ENCODE measurements around the gene PDE6A.

The PDE6A gene

DNA sequence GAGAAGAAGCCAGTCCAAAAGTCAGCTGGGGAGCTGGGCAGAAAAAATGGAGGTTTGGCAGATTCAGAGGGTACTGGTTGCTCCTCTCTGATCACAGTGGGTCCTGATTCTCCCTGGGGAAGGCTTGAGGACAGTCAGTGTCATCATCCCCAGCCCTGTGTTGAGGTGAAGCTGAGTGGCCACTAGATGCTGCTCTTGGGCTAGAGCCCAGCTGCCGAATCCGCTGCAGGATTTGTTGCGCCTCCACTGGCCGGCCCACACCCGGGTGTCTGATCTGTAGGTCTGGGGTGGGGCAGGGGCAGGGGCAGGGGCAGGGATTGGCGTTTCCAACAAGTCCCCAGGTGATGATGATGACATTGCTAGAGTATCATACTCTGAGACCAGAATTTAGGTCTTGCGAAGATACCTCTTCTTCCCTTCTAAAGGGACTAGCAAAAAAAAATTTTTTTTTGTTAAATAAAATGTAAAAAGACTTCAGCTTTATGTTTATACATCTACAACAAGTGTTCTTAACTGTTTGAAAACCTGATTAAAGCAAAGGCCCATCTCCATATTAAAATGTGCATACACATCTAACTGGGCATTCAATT is 106.8 kb downstream of the PDE6A start:
- H3K27ac ChIP-seq (ENCODE audit: low read depth, low read length), result no peak overlapping the region

DNA sequence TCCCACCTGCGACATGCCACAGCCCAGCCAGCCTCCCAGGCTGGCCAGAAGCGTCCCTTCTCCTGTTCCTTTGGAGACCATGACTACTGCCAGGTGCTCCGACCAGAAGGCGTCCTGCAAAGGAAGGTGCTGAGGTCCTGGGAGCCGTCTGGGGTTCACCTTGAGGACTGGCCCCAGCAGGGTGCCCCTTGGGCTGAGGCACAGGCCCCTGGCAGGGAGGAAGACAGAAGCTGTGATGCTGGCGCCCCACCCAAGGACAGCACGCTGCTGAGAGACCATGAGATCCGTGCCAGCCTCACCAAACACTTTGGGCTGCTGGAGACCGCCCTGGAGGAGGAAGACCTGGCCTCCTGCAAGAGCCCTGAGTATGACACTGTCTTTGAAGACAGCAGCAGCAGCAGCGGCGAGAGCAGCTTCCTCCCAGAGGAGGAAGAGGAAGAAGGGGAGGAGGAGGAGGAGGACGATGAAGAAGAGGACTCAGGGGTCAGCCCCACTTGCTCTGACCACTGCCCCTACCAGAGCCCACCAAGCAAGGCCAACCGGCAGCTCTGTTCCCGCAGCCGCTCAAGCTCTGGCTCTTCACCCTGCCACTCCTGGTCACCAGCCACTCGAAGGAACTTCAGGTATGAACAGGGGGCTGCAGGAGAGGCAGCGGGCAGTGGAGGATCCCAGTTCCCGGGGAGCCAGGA is 108.0 kb downstream of the PDE6A start:
- no peak overlapping the region for H3K4me3 ChIP-seq (ENCODE audit: low read depth, low read length)
- H3K27ac ChIP-seq (ENCODE audit: low read depth, low read length), result no peak overlapping the region
- peaks cover 10% of the 10 kb centered on the region for H3K4me1 ChIP-seq (ENCODE audit: control insufficient read depth, insufficient read depth, low read length, unreplicated experiment)
- H3K79me2 ChIP-seq (ENCODE audit: control insufficient read depth, insufficient read depth, low read length, unreplicated experiment), result no peaks in the 10 kb centered on the region
- no peaks in the 10 kb centered on the region for H3K36me3 ChIP-seq (ENCODE audit: insufficient read depth, low read length)
- H2AFZ ChIP-seq (ENCODE audit: low read length, unreplicated experiment), result no peak overlapping the region
- H3K27me3 ChIP-seq (ENCODE audit: insufficient read depth, low read length), result no peaks in the 10 kb centered on the region

More for the DNA sequence above, 106.8 kb downstream of the PDE6A start:
- Histone ChIP-seq H2AFZ (ENCODE audit: low read length, unreplicated experiment) (no peak overlapping the region), H3K4me3 (ENCODE audit: low read depth, low read length) (no peak overlapping the region), H3K4me1 (ENCODE audit: control insufficient read depth, insufficient read depth, low read length, unreplicated experiment) (peaks cover 10% of the 10 kb centered on the region), H3K27me3 (ENCODE audit: insufficient read depth, low read length) (no peaks in the 10 kb centered on the region), H3K36me3 (ENCODE audit: insufficient read depth, low read length) (no peaks in the 10 kb centered on the region), H3K79me2 (ENCODE audit: control insufficient read depth, insufficient read depth, low read length, unreplicated experiment) (no peaks in the 10 kb centered on the region)

DNA sequence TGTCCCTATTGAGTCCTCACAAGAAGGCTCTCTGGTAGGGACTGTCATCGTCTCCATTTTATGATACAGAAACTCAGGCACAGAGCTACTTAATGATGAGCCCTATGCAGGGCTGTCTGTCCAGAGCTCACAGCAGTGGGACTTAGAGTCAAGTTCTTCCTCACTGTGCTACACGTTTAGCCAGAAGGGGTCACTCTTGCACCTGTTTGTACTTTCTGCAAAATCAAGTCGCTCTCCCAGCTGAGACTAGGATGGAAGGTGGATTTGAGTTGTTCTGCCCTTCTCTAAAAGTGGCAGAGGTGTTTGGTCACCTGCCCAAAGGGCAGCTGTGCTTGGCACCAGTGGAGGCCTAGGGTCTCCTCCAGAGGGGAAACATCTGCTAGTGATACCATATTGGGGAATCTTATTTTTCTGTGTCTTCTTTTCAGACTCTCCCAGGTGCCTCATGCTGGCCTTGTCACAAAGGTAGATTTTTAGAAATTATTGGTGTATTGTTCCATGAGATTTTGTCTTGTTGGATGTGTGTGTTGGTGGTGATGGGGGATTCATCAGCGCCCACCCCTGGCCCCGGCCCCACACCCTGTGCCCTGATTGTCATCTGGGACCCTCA is 110.2 kb downstream of the PDE6A start:
- H3K79me2 ChIP-seq (ENCODE audit: control insufficient read depth, insufficient read depth, low read length, unreplicated experiment), result no peaks in the 10 kb centered on the region
- H3K4me1 ChIP-seq (ENCODE audit: control insufficient read depth, insufficient read depth, low read length, unreplicated experiment), result peaks cover 16% of the 10 kb centered on the region
- no peak overlapping the region for H3K27ac ChIP-seq (ENCODE audit: low read depth, low read length)
- H3K36me3 ChIP-seq (ENCODE audit: insufficient read depth, low read length), result no peaks in the 10 kb centered on the region
- no peak overlapping the region for H3K4me3 ChIP-seq (ENCODE audit: low read depth, low read length)
- H2AFZ ChIP-seq (ENCODE audit: low read length, unreplicated experiment), result no peak overlapping the region
- H3K27me3 ChIP-seq (ENCODE audit: insufficient read depth, low read length), result no peaks in the 10 kb centered on the region

DNA sequence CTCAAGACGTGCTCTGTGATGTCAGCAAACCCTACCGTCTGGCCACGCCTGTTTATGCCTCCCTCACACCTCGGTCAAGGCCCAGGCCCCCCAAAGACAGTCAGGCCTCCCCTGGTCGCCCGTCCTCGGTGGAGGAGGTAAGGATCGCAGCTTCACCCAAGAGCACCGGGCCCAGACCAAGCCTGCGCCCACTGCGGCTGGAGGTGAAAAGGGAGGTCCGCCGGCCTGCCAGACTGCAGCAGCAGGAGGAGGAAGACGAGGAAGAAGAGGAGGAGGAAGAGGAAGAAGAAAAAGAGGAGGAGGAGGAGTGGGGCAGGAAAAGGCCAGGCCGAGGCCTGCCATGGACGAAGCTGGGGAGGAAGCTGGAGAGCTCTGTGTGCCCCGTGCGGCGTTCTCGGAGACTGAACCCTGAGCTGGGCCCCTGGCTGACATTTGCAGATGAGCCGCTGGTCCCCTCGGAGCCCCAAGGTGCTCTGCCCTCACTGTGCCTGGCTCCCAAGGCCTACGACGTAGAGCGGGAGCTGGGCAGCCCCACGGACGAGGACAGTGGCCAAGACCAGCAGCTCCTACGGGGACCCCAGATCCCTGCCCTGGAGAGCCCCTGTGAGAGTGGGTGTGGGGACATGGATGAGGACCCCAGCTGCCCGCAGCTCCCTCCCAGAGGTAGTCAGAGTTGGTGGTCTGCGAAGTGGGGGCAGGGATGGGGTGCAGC is 111.3 kb downstream of the PDE6A start:
- H3K79me2 ChIP-seq (ENCODE audit: control insufficient read depth, insufficient read depth, low read length, unreplicated experiment), result no peaks in the 10 kb centered on the region
- H3K27me3 ChIP-seq (ENCODE audit: insufficient read depth, low read length), result no peaks in the 10 kb centered on the region
- peaks cover 13% of the 10 kb centered on the region for H3K4me1 ChIP-seq (ENCODE audit: control insufficient read depth, insufficient read depth, low read length, unreplicated experiment)
- H3K36me3 ChIP-seq (ENCODE audit: insufficient read depth, low read length), result no peaks in the 10 kb centered on the region
- H3K4me3 ChIP-seq (ENCODE audit: low read depth, low read length), result no peak overlapping the region
- H2AFZ ChIP-seq (ENCODE audit: low read length, unreplicated experiment), result no peak overlapping the region
- no peak overlapping the region for H3K27ac ChIP-seq (ENCODE audit: low read depth, low read length)

DNA sequence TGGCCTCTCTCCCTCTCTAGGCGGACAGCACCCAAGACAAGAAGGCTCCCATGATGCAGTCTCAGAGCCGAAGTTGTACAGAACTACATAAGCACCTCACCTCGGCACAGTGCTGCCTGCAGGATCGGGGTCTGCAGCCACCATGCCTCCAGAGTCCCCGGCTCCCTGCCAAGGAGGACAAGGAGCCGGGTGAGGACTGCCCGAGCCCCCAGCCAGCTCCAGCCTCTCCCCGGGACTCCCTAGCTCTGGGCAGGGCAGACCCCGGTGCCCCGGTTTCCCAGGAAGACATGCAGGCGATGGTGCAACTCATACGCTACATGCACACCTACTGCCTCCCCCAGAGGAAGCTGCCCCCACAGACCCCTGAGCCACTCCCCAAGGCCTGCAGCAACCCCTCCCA is 112.0 kb downstream of the PDE6A start:
- no peaks in the 10 kb centered on the region for H3K36me3 ChIP-seq (ENCODE audit: insufficient read depth, low read length)

DNA sequence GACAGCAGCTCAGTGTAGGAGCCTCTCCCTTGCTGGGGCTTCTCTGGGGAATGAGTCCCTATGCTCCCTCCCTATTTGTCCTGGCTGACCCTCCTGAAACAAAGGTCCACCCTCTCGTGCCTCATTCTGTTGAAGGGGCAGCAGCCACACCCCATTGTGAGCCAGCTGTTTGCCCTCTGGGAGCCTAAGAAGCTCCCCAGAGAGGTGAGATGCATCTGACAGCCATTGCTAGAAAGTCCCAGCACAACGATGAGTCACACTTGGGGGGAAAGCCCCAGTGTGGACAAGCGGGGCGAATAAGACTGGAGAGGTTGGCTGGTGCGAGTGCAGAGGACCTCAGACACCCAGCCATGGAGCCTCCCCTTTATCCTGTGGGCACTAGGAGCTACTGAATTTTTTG is 113.1 kb downstream of the PDE6A start:
- Histone ChIP-seq H3K27ac (ENCODE audit: low read depth, low read length) (no peak overlapping the region), H3K79me2 (ENCODE audit: control insufficient read depth, insufficient read depth, low read length, unreplicated experiment) (no peaks in the 10 kb centered on the region), H3K36me3 (ENCODE audit: insufficient read depth, low read length) (no peaks in the 10 kb centered on the region), H3K4me1 (ENCODE audit: control insufficient read depth, insufficient read depth, low read length, unreplicated experiment) (peaks cover 13% of the 10 kb centered on the region), H2AFZ (ENCODE audit: low read length, unreplicated experiment) (no peak overlapping the region), H3K4me3 (ENCODE audit: low read depth, low read length) (no peak overlapping the region), H3K27me3 (ENCODE audit: insufficient read depth, low read length) (no peaks in the 10 kb centered on the region)

More for the DNA sequence above, 112.0 kb downstream of the PDE6A start:
- Histone ChIP-seq H3K27me3 (ENCODE audit: insufficient read depth, low read length) (no peaks in the 10 kb centered on the region), H3K27ac (ENCODE audit: low read depth, low read length) (no peak overlapping the region), H3K4me3 (ENCODE audit: low read depth, low read length) (no peak overlapping the region), H2AFZ (ENCODE audit: low read length, unreplicated experiment) (no peak overlapping the region), H3K4me1 (ENCODE audit: control insufficient read depth, insufficient read depth, low read length, unreplicated experiment) (peaks cover 13% of the 10 kb centered on the region), H3K79me2 (ENCODE audit: control insufficient read depth, insufficient read depth, low read length, unreplicated experiment) (no peaks in the 10 kb centered on the region)

DNA sequence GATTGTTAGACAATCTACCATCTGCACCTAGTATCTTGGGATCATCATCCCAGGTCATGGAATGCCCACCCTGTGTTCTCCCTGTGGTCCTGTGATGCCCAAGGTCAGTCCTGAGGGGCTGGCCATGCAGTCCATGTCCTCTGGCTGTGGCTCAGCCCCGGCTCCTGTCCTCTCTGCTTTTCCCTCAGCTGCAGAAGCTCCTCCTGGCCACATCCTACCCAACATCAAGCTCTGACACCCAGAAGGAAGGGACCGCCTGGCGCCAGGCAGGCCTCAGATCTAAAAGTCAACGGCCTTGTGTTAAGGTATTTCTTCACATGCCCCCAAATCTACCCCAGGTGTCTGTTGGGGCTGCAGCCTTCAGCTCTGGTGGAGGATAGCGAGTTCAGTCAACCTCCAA is 114.0 kb downstream of the PDE6A start:
- H3K4me1 ChIP-seq (ENCODE audit: control insufficient read depth, insufficient read depth, low read length, unreplicated experiment), result peaks cover 13% of the 10 kb centered on the region
- H3K27ac ChIP-seq (ENCODE audit: low read depth, low read length), result no peak overlapping the region
- H3K79me2 ChIP-seq (ENCODE audit: control insufficient read depth, insufficient read depth, low read length, unreplicated experiment), result no peaks in the 10 kb centered on the region
- no peak overlapping the region for H3K4me3 ChIP-seq (ENCODE audit: low read depth, low read length)
- H3K27me3 ChIP-seq (ENCODE audit: insufficient read depth, low read length), result no peaks in the 10 kb centered on the region
- no peak overlapping the region for H2AFZ ChIP-seq (ENCODE audit: low read length, unreplicated experiment)
- H3K36me3 ChIP-seq (ENCODE audit: insufficient read depth, low read length), result no peaks in the 10 kb centered on the region

DNA sequence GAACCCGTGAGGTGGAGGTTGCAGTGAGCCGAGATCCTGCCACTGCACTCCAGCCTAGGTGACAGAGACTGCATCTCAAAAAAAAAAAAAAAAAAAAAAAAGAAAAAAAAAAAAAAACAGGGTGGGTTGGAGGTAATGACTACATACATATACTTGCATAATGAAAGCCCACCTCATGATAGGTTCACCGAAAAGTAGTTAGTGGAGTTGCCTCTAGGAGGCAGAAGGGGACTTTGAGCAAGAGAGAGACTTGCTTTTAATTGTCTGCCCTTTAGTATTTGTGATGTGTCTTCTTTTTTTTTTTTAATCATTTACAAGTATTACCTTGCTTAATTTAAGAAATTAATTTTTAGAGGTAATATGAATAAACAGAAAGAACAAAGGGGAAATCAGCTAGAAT is 114.6 kb downstream of the PDE6A start:
- H3K79me2 ChIP-seq (ENCODE audit: control insufficient read depth, insufficient read depth, low read length, unreplicated experiment), result no peaks in the 10 kb centered on the region
- H3K4me1 ChIP-seq (ENCODE audit: control insufficient read depth, insufficient read depth, low read length, unreplicated experiment), result peaks cover 13% of the 10 kb centered on the region
- H3K36me3 ChIP-seq (ENCODE audit: insufficient read depth, low read length), result no peaks in the 10 kb centered on the region
- H3K27me3 ChIP-seq (ENCODE audit: insufficient read depth, low read length), result no peaks in the 10 kb centered on the region
- no peak overlapping the region for H3K4me3 ChIP-seq (ENCODE audit: low read depth, low read length)
- no peak overlapping the region for H2AFZ ChIP-seq (ENCODE audit: low read length, unreplicated experiment)
- H3K27ac ChIP-seq (ENCODE audit: low read depth, low read length), result no peak overlapping the region

DNA sequence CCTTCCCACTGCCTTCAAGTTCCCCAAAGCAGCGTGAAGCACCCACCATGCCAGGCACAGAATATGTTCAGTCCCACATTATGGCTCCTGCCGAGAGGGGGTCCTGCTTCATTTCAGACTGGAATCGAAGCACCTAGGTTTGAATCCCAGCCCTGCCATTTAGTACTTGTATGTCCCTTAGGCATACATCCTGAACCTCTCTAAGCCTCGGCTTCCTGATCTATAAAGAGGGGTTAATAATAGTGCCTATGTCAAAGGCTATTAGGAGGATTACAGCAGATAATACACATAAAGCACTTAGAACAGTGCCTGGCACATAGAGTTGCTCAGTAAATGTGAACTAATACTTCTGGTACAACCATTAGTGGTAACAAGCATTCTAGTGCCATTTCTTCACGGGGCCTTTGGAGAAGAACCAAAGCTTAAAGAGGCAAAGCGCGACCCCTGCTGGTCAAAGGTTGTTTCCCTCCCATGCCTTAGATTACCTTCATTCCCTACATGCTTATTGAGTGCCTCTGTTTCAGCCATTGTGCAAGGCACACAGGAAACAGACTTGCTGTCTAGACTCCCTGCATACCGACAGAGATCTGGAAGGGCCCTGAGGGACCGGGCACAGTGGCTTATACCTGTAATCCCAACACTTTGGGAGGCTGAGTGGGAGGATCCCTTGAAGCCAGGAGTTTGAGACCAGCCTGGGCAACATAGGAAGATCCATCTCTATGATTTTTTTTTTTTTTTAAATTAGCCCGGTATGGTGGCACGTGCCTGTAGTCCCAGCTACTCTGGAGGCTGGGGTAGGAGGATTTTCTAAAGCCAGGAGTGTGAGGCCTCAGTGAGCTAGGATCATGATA is 116.2 kb downstream of the PDE6A start:
- H2AFZ ChIP-seq (ENCODE audit: low read length, unreplicated experiment), result no peak overlapping the region
- no peaks in the 10 kb centered on the region for H3K79me2 ChIP-seq (ENCODE audit: control insufficient read depth, insufficient read depth, low read length, unreplicated experiment)
- H3K36me3 ChIP-seq (ENCODE audit: insufficient read depth, low read length), result no peaks in the 10 kb centered on the region
- no peak overlapping the region for H3K4me3 ChIP-seq (ENCODE audit: low read depth, low read length)
- H3K27me3 ChIP-seq (ENCODE audit: insufficient read depth, low read length), result no peaks in the 10 kb centered on the region
- H3K27ac ChIP-seq (ENCODE audit: low read depth, low read length), result no peak overlapping the region
- peaks cover 13% of the 10 kb centered on the region for H3K4me1 ChIP-seq (ENCODE audit: control insufficient read depth, insufficient read depth, low read length, unreplicated experiment)

DNA sequence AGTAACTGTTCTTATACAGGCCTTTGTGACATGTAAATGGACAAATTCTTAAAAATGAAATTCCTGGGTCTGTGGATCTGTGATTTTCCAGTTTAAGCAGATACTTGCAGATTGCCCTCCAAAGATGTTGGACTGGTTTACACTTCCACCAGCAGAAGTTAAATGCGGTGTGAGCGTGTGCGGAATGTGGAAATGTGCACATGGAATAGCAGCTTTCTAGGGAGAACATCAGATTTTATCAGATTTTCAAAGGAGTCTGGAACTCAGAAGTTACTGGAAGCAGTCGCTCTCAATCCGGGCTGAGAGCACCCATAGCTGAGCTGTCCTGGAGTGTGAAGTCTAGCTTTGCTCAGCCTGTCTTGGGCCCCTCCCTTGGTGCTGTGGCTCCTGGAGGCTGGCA is 117.0 kb downstream of the PDE6A start:
- Histone ChIP-seq H3K27ac (ENCODE audit: low read depth, low read length) (no peak overlapping the region), H3K36me3 (ENCODE audit: insufficient read depth, low read length) (no peaks in the 10 kb centered on the region), H2AFZ (ENCODE audit: low read length, unreplicated experiment) (no peak overlapping the region)

More for the DNA sequence above, 117.0 kb downstream of the PDE6A start:
- H3K27me3 ChIP-seq (ENCODE audit: insufficient read depth, low read length), result no peaks in the 10 kb centered on the region
- H3K4me1 ChIP-seq (ENCODE audit: control insufficient read depth, insufficient read depth, low read length, unreplicated experiment), result peaks cover 13% of the 10 kb centered on the region
- H3K4me3 ChIP-seq (ENCODE audit: low read depth, low read length), result no peak overlapping the region
- no peaks in the 10 kb centered on the region for H3K79me2 ChIP-seq (ENCODE audit: control insufficient read depth, insufficient read depth, low read length, unreplicated experiment)
